Measurements from ENCODE around the gene ASTN2. TPM values are rescaled to one million over a fixed set of nuclear protein-coding genes. Genes with fewer than 3 reads are reported as not detected.

ASTN2 gene
- total and polyA plus RNA-seq, 10 of the 15 experiments (the other 5 are each of a cell fraction or from before 2014, with no cell fraction given), result 1.4 to 15.7 (median 7.0) TPM

DNA sequence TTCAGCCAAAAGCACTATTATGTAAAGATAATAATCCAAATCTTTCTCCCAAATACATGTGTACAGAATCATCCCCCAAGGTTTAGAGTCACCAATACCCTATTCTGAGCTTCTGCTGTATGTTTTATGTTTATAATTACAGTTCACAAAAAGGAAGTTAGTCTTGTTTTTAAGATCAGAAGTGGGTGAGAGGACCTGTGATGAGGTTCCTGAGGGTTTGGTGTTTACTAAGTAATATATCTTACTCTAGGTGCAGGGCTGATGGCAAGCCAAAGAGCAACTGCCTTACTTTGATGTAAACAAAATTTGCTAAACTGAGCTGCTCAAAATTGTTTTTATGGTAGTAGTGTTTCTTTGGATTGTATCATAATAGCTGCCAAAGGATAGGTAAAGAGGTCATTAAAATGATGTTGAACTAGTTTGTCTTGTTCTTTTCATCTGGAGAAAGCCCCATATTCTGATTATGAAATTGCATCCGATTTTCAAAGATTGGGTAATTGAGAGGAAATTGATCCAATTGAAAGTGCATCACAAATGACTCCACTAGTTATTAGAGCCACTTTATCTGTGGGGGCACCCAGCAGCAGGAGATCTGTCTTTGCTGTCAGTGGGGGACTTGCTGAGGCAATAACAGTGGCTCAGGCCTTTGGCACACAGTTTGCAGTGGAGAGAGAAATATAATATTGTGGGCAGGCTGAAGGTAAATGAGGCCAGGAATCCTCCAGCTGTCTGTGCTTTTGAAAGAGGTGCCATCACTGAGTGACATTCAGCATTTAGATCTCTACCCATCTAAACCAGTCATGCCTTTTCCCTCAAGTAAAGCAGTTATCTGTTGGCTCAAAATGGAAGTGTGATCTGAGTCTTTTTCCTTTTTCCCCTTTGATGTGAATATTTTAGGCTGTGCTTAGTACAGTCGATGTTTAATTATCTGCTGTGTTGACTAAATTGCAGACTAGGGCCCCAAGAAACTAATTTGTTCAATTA, 713.7 kb downstream of the ASTN2 start:
- Histone ChIP-seq H3K9me3 (replicated peaks; ENCODE audit: control insufficient read depth, insufficient read depth, low read length) (no peaks in the 10 kb centered on the region; the same call in 2 of the 3 replicates), H3K4me2 (ENCODE audit: control insufficient read depth, insufficient read depth) (no peak overlapping the region), H3K27me3 (replicated peaks in 1 of 2; ENCODE audit: control insufficient read depth in 2 of 2, insufficient read depth in 2 of 2, low read length in 1 of 2) (no peaks in the 10 kb centered on the region), H3K36me3 (ENCODE audit: control insufficient read depth in 2 of 2, insufficient read depth in 2 of 2, low read length in 1 of 2) (peaks cover 15 to 21% of the 10 kb centered on the region in 2 experiments), H3K9ac (ENCODE audit: control insufficient read depth, insufficient read depth, low read length) (no peak overlapping the region), H3K4me3 (no peak overlapping the region), H3K4me1 (ENCODE audit: control insufficient read depth, insufficient read depth, low read length) (no peaks in the 10 kb centered on the region), H3K79me2 (ENCODE audit: control insufficient read depth, insufficient read depth, low read length) (no peaks in the 10 kb centered on the region; the same call in 1 of the 2 replicates), H2AFZ (ENCODE audit: control insufficient read depth, low read depth, low read length) (no peak overlapping the region), H3K27ac (ENCODE audit: control insufficient read depth, insufficient read depth) (no peak overlapping the region), H4K20me1 (ENCODE audit: control insufficient read depth, insufficient read depth) (no peaks in the 10 kb centered on the region)
- RAD21 ChIA-PET (ENCODE audit: unreplicated experiment), result no interaction called here
- TF ChIP-seq JUNB (IDR thresholded peaks at IDR 0.05) (peak; percentile 67), TCF7 (IDR thresholded peaks at IDR 0.05; ENCODE audit: borderline replicate concordance) (peak; percentile 86), ZNF24 (IDR thresholded peaks at IDR 0.05) (no peak), NFIC (IDR thresholded peaks at IDR 0.05; ENCODE audit: low read depth, low read length) (peak; percentile 39; the same call in 1 of the 2 replicates), NRF1 (conservative IDR thresholded peaks at IDR 0.05; ENCODE audit: low read depth, low read length) (no peak), BCL3 (IDR thresholded peaks at IDR 0.05; ENCODE audit: borderline replicate concordance, insufficient read depth, low read depth, low read length, poor library complexity, severe bottlenecking) (no peak), RUNX3 (IDR thresholded peaks at IDR 0.05; ENCODE audit: low read length) (peak; percentile 25; the same call in 1 of the 2 replicates)
- DNase-seq (ENCODE audit: low read depth, low spot score) (no peak), FAIRE-seq (no peak), ATAC-seq (peak; percentile 62)
- SMC1A ChIA-PET (ENCODE audit: uncharacterized antibody, unreplicated experiment), result interaction anchor here (0.7 kb wide), 1 partner anchor 11 kb away, joined by 3 read pairs; no protein-coding TSS in a partner anchor
- POLR2A ChIA-PET, result interaction anchor here (0.6 kb wide), 1 partner anchor 13 kb away, joined by 5 read pairs; no protein-coding TSS in a partner anchor
- CTCF ChIA-PET, result interaction anchor here (0.6 kb wide), 1 partner anchor 321 kb away, joined by 3 read pairs; no protein-coding TSS in a partner anchor
- intact Hi-C loops (cut with micrococcal nuclease; ENCODE audit: unreplicated experiment) (no loop called here), in situ Hi-C loops (cut with MboI) (no loop called here)
- no TSS peak for BruUV-seq (replicated peaks)
- 26% methylated on average over 2 of the region's 2 CpGs for WGBS (ENCODE audit: insufficient coverage, insufficient replicate concordance, low lambda C conversion rate, missing lambda C conversion rate)
